ENCODE data around the gene PRKAR1B.
"Not testable (repeated sequence)": the region's sequence is repeated elsewhere in the genome, so short reads cannot be mapped to it uniquely, and the experiment has no call there.

The PRKAR1B gene

DNA sequence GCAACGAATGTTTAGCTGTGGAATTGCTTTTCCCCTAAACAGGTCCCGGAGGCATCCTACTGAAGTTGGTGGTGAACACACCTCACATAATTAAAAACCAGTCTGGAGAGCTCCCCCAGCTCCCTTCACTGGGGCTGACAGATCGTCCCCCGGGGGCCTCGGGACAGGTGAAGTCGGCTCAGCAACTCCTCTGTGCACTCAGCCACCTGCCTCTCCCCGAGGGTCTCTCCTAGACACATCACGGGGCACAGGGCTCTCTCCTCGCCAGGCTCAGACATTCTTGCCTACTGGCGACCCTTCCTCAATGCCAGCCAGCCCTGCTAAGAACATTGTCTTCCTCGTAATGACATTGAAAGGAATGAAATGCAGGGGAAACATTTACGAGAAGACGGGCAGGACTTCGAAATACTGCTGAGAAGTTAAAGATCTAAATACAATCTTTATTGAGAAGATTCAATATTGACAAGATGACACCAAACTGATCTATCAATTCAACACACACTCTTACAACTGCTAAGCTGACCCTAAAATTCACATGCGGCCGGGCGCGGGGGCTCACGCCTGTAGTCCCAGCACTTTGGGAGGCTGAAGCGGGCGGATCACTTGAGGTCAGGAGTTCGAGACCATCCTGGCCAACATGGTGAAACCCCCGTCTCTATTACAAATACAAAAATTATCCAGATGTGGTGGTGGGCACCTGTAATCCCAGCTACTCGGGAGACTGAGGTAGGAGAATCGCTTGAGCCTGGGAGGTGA, 88.6 kb downstream of the PRKAR1B start:
- no peak for DNase-seq

DNA sequence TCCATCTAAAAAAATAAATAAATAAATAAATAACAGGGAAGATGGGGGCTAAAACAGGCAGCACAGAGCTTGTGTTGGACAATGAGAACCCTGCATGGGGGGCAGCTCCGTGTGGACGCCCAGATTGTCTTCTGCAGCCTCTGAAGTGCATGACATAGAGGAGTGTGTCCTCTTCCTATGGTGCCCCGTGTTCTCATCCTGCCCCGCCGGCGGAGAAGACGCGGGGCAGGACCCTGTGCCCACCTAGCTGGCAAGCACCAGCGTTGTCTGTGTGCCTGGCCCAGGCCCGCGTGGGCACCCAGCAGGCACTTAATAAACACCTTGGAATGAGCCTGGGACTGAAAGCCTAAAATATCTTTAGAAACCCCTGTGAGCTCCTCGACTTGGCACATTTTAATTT, 89.3 kb downstream of the PRKAR1B start:
- no peak for DNase-seq

DNA sequence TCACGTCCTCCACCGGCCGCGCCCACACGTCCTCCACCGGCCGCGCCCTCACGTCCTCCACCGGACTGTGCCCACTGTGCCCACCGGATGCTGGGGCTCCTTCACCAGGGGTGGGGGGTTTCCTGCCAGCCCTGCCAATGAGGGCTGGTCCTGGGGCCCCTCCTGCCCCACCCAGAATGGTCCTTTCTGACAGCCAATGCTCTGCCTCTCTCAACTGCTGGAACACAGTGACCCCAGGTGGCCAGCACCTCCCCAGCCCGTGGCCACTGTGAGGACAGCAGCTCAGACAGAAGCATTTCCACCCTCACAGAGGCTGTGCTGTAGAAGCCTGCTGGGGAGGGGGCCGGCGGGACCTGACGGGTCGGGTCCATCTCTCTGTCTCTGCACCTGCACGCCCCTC, 90.7 kb downstream of the PRKAR1B start:
- DNase-seq = no peak

DNA sequence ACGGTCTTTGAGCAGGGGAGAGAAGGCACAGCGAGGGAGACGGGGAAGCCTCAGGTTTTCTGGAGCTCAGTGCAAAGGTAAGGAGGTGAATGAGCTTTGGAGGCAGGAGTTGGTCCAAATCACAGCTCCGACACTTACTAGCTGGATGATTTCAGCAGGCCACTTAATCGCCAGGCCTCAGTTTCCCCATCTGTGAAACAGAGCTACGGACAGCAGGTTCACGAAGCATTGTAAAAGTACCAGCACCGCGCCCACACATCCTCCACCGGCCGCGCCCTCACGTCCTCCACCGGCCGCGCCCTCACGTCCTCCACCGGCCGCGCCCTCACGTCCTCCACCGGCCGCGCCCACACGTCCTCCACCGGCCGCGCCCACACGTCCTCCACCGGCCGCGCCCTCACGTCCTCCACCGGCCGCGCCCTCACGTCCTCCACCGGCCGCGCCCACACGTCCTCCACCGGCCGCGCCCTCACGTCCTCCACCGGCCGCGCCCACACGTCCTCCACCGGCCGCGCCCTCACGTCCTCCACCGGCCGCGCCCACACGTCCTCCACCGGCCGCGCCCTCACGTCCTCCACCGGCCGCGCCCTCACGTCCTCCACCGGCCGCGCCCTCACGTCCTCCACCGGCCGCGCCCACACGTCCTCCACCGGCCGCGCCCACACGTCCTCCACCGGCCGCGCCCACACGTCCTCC, 91.2 kb downstream of the PRKAR1B start:
- DNase-seq = not testable (repeated sequence)

- DNase-seq = no peak
Observed at GRCh38 chr7:635227-635626, 91.9 kb downstream of the PRKAR1B start.

DNA sequence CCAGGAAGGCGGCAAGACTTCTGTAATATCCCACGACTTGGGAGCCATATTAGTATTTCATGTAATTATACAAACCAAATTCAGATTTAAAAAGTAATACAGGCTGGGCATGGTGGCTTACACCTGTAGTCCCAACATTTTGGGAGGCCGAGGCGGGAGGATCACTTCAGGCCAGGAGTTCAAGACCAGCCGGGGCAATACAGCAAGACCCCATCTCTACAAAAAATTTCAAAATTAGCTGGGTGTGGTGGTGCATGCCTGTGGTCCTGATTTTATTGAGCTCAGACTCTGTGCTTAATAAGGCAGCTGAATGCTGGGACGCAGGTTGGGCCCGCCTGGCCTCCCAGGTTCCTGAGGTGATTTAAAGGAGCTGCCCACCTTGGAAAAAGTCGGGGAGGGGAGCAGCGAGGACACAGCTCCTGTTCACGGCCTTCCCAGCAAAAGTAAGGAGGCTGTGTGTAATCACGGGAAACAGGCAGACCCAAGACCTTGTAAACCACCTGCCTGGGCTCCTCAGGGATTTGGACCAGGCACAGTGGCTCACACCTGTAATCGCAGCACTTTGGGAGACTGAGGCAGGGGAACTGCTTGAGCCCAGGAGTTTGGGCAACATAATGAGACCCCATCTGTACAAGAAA, 93.6 kb downstream of the PRKAR1B start:
- DNase-seq = no peak

DNA sequence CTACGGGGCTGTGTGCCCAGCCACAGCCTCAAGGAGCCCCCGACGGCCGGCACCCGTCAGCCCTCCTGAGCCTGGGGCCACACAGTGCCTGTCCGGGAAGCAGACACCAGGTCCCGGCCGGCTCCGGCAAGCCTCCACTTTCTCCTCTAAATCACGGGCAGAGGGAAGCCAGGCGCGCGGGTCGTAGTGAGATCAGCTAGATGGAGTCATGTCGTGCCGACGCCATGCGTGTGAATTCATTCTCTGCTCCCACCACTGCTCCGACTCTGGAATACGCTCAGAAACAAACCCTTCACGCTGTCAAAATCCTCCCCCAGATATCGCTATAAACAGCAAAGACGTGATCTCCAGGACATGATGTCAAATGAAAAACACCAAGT, 94.3 kb downstream of the PRKAR1B start:
- DNase-seq = no peak

GRCh38 chr7:631964-632830, 94.9 kb downstream of the PRKAR1B start:
- DNase-seq = no peak

GRCh38 chr7:631291-631711, 95.8 kb downstream of the PRKAR1B start:
- DNase-seq = no peak

- DNase-seq = no peak
Observed at GRCh38 chr7:630539-630938, 96.5 kb downstream of the PRKAR1B start.

DNA sequence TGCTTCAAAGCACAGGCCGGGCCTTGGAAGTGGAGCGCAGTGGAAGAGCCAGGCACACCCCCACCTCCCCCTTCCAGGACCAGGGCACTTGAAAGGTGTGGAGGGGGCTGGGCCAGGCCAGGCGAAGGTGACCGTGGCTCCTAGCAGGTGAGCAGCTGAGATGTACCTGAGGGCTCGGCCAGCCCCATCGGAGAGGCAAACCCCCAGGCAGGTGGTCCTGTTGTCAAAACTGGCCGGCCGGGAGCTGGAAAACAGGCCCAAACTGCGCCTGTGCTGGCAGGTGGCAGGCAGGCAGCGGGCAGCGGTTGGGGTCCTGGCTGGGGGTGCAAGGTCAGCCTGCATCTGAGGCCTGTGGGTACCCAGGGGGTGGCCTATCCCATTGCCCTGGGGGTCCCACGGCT, 97.0 kb downstream of the PRKAR1B start:
- no peak for DNase-seq

DNA sequence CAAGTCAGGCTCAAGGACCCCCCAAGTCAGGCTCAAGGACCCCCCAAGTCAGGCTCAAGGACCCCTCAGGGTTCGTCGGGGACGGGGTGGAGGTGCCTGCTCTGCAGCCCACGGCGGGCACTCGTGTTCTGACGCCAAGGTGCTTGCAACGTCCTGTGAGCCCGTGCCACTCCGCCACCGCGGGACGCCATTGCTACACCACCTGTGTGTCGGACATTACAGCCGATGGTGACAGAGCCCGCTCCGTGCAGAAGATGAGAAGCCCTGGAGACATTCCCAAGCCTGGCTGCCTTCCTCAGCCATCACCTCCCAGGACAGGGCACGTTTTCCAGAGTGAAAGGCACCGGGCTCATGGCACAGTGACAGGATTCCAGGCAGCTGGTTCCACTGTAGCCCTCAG, 98.3 kb downstream of the PRKAR1B start:
- no peak for DNase-seq

DNA sequence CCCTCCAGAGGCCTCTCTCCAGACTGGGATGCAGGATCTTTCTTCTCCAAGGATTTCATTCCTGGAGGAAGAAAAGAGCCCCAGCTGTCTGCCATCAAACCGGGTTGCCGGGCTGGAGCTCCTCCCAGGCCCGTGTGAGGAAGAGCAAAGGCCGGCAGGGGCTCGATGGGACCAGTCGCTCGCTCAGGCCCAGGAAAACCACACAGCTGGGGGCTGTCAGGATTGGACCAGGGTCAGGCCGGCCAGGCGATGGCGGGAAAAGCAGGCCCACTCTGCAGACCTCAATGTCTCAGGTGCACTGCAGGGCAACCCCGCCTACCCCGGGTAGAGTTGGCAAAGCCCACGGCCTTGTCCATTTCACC, 98.7 kb downstream of the PRKAR1B start:
- no peak for DNase-seq

GRCh38 chr7:627661-628401, 99.2 kb downstream of the PRKAR1B start:
- DNase-seq = no peak

GRCh38 chr7:625376-625971, 101.6 kb downstream of the PRKAR1B start:
- no peak for DNase-seq

DNA sequence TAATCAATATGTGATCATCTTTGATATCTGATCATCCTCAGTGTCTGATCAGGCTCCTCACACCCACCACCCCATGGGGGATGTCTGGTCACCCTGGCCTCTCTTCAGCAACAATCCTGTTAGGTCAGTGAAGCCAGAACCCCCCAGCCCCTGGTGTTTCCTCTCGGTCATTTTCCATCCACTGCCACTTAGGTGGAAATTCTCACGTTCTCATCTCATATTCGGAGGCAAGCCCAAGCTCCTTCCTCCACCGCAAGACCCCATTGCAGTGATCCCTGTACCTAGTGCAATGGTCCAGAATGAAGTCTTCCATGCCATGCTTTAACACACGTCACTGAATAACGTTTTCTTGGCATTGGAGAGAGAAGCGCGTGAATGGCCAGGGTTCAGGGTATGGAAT, 103.6 kb downstream of the PRKAR1B start:
- DNase-seq = no peak

DNA sequence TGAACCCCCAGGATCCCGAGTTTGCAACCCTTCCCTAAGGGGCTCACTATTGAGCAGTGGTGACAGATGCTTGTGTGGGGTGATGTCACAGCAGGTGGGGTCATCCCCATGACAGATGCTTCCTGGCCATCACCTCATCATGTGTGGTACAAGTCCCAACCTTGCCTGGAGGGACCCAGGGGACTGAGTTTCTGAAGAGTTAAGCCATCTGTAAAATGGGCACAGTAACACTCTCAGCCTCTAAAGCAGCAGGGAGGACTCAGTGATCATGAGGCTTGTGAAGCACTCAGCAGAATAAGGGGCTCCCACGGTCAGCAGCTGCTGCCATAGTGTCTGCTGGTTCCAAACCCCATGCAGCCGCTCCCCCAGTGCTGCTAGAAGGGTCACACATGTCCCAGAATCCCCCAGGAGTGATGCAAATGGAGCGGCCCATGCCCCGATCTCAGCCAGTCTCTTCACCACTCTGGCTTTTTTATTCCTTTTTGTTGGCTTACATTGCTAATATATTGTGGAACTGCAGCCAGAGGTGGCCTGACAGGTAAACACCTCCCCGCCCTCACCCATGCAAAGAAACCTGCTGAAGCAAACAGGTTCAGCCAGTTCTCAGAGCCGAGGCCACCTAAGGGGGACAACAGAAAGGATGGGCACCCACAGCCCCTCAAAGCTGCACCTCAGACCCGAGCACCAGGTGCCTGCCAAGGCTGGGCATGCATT, 105.4 kb downstream of the PRKAR1B start:
- no peak for DNase-seq

GRCh38 chr7:620885-621284, 106.2 kb downstream of the PRKAR1B start:
- DNase-seq = no peak

DNA sequence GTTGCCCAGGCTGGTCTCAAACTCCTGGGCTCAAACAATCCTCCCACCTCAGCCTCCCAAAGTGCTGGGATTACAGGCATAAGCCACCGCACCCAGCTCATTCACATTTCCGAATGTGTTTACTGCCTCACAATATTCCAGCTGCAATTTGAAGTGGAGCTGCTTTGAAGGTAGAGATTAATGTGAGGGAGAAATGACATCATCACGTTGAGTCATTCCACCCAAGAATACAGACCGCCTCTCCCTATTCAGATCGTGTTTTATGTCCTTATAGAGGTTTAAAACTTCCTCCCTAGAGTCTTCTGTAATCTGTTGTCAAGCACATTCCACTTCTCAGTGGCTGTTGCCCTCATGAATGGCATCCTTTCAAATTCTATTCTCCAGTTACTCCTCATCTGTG, 107.0 kb downstream of the PRKAR1B start:
- no peak for DNase-seq

- DNase-seq = no peak
Observed at GRCh38 chr7:619368-619840, 107.7 kb downstream of the PRKAR1B start.

Data from NCI-H2081 treated with DMSO at 0.1 percent for 48 hours (cell line).